Astrocyte of the spinal cord (primary cell): ENCODE results near the gene RARRES1.

Source experiments
- DNase-seq: peaks from one replicate; pipeline ENCODE4 v3.0.0; 2011; ENCODE audit warnings: low read depth, low spot score
- H3K4me3 ChIP-seq: 2 replicates; pipeline ENCODE4 v1.5.1; 2011; ENCODE audit warnings: low read depth, mild to moderate bottlenecking, low read length, moderate library complexity
- in situ Hi-C: cut with HindIII; loops from 2 replicates; pipeline ENCODE4 v1.10.0; 2017; ENCODE audit warnings: low sequenced_read_pairs
- TF ChIP-seq, protein P1 (sequence below): IDR thresholded peaks from 2 replicates; pipeline ENCODE4 v1.5.1; 2012; ENCODE audit warnings: low read depth, mild to moderate bottlenecking, low read length, inconsistent platforms

The RARRES1 gene

DNA sequence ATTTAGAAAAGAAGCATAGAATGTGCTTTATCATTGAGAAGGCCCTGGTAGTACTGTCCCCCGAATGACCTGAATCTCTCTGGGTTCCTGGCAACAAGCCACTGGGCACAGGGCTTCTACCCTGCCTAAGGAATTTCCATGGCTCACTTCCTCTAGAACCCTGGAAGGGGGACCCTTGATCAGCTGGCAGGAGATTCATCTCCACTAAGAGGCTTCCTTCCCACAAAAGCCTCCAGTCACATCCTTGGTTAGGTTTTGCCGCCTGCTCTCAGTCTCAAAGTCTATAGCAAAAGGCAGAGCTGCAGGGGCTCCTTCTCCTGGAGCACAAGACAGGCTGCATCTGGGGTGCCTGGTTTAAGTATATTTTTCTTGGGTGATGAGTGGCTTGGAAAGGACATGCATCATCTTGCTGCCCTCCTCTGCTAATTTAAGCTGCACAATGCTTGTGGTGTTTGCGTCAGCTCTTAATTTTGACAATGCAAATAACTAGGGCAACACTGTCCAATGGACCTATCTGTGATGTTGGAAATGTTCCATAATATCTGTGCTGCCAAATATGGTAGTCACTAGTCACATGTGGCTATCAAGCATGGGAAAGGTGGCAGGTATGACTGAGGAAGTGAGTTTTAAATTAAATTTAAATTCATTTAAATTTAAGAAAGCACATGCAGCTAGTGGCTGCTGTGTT, 33.4 kb upstream of the RARRES1 start:
- in situ Hi-C loops = no loop called here
- peak; percentile 18 for DNase-seq

GRCh38 chr3:158763421-158763820, 31.2 kb upstream of the RARRES1 start:
- no peak overlapping the region for H3K4me3 ChIP-seq
- no peak for DNase-seq
- TF ChIP-seq, protein P1, sequence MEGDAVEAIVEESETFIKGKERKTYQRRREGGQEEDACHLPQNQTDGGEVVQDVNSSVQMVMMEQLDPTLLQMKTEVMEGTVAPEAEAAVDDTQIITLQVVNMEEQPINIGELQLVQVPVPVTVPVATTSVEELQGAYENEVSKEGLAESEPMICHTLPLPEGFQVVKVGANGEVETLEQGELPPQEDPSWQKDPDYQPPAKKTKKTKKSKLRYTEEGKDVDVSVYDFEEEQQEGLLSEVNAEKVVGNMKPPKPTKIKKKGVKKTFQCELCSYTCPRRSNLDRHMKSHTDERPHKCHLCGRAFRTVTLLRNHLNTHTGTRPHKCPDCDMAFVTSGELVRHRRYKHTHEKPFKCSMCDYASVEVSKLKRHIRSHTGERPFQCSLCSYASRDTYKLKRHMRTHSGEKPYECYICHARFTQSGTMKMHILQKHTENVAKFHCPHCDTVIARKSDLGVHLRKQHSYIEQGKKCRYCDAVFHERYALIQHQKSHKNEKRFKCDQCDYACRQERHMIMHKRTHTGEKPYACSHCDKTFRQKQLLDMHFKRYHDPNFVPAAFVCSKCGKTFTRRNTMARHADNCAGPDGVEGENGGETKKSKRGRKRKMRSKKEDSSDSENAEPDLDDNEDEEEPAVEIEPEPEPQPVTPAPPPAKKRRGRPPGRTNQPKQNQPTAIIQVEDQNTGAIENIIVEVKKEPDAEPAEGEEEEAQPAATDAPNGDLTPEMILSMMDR = no peak
- in situ Hi-C loops = no loop called here

More for the DNA sequence above, 33.4 kb upstream of the RARRES1 start:
- TF ChIP-seq, protein P1 = no peak
- no peak overlapping the region for H3K4me3 ChIP-seq

DNA sequence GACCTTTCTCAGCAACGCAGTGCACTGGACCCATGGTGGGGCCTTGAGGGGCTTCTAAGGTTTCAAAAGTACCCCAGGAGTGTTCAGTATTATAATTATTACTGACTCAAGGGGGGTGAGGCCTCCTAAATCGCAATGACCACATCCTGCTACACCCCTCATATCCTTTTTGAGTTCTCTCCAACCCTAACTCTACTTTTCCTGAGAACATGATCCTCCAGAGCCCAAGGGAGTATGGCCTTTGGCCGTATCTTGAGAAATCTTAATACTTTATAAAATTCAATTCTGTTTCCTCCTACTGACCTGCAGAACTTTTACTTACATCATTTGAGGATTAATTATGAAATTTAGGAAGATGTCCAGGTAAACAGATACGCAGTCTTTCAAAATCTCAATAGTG, 30.4 kb upstream of the RARRES1 start:
- TF ChIP-seq, protein P1 = no peak
- no peak for DNase-seq
- in situ Hi-C loops = no loop called here
- H3K4me3 ChIP-seq = no peak overlapping the region

DNA sequence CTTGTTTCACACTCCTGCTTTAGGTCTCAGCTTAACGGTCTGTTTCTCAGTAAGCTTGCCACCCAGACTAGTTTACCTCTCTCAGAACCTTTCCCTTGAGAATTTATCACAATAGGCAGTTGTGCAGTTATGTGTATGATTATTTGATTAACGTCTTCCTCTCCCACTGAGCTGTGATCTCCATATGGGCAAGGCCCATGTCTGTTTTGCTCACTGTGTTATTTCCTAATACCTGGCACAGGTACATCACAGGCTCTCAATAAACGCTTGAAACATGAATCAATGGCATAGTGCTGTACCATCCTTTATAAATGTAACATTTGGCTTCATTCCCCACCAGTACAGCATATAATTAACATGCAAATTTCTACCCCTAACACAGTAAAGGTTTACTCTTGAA, 29.1 kb upstream of the RARRES1 start:
- no peak for DNase-seq
- in situ Hi-C loops = no loop called here
- no peak overlapping the region for H3K4me3 ChIP-seq
- TF ChIP-seq, protein P1 = no peak

- in situ Hi-C loops = no loop called here
- TF ChIP-seq, protein P1 = no peak
- H3K4me3 ChIP-seq = no peak overlapping the region
- no peak for DNase-seq
Observed at GRCh38 chr3:158755421-158755820, 23.2 kb upstream of the RARRES1 start.

- TF ChIP-seq, protein P1 = no peak
- no peak for DNase-seq
- in situ Hi-C loops = no loop called here
- H3K4me3 ChIP-seq = no peak overlapping the region
Observed at GRCh38 chr3:158753854-158754253, 21.6 kb upstream of the RARRES1 start.

- DNase-seq = no peak
- TF ChIP-seq, protein P1 = no peak
- in situ Hi-C loops = no loop called here
- H3K4me3 ChIP-seq = no peak overlapping the region
Observed at GRCh38 chr3:158751316-158751715, 19.1 kb upstream of the RARRES1 start.
